LHCN-M2 (cell line): ENCODE data around the gene BLOC1S5. TPM values are rescaled to one million over a fixed set of nuclear protein-coding genes. Genes with fewer than 3 reads are reported as not detected.
A peak's percentile ranks its signal among the peaks of the same experiment; 100 is the strongest.
"Not testable (repeated sequence)": the region's sequence is repeated elsewhere in the genome, so short reads cannot be mapped to it uniquely, and the experiment has no call there.

Source experiments
- DNase-seq: peaks from one replicate; pipeline ENCODE4 v3.0.0-alpha.2; 2012; ENCODE audit warnings: low read depth
- total RNA-seq: library from RNA; depleted of rRNA; stranded (reverse); fragments of >200 nt; gene quantifications from 2 replicates; pipeline ENCODE4 v1.2.3, GENCODE V29; 2014

BLOC1S5 gene
- total RNA-seq, 1 experiment from 2014 or later = 12.4 TPM

DNA sequence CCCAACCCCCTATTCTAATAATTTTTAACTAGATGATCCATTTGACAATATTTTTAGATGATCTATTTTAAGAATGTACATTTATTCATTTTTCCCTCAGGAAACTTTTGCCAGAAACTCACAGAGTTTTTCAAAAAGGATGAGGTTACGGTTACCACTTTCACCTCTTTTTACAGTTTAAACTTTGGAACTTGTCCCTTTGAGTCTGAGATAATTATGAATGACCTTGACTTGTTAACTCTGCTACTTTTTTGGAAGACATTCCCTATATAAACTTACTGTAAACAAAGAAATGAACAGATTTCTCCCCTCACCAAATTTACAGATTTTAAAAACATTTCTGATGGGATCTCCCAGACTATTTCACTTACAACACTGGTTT, 18.4 kb upstream of the BLOC1S5 start:
- no peak for DNase-seq

DNA sequence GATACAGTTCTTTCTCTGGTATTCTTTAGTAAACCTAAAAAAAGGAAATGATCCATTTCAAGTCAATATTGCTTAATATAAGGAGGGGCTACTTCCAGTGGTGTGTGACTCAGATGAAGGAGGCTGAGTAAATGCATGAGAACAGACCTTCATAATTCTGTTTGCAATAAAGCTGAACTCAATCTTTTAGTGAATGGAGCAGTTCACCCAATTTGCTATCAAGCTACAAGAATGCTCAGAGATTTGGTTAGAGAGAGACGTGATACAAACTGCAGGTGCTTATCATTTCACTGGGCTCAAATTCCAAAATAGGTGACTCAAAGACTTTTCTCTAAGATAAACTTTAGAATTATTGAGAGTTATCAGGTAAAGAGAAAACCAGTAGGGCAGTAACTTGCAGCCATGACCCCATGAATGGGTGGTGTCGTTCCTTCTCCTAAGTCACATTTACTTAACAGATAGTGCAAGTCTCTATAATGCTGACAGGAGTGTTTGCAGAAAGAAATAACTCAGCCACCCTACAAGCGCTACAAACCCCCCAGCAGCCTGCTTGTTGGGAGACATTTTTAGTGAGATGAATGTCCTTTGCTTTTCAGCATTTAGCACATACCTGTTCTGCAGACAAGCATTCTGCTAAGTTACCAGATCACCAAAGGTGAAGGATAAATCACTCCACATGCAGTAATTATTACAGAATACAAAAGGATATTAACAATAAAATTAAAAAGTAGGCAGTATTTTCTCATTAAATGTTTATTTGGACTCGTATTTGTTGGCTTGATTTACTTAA, 16.4 kb upstream of the BLOC1S5 start:
- peak; percentile 65 for DNase-seq

DNA sequence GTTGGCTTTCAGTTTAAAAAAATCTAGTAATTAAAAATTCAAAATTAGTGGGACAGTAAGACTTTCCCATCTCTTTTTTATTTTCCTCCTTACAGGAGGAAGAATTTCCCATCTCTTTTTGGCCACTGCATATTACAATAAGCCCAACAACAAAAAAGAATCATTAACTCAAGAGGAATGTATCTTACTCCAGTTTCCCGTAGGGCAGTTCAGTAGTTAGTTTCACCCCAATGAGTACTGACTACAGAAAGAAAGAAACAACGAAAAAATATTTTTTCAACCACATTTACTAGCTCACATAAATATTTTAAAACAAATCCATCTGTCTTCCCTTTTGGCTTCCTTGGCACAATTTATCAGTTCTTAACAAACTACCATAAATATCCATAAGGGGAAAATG, 14.9 kb upstream of the BLOC1S5 start:
- no peak for DNase-seq

DNA sequence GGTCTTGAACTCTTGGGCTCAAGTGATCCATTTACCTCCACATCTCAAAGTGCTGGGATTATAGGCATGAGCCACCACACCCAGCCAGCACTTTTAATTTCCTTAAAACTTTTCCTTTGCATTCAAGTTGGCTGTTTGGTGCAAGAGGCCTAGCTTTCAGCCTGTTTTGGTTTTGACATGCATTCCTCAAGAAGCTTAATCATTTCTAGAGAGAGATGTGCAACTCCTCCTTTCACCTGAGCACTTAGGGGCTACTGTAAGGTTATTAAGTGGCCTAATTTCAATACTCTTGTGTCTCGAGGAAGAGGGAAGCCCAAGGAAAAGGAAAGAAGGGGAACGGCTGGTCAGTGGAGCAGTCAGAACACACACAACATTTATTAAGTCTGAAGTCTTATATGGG, 13.8 kb upstream of the BLOC1S5 start:
- DNase-seq = no peak

DNA sequence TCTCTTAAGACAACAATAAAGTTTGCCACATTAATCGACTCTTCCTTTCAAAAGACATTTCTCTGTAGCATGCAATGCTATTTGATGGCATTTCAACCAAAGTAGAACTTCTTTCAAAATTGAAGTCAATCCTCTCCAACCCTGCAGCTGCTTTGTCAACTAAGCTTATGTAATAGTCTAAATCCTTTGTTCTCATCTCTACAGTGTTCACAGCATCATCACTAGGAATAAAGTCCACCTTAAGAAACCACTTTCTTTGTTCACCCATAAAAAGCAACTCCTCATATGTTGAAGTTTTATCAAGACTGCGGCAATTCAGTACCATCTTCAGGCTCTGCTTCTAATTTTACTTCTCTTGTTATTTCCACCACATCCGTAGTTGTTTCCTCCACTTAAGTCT, 11.5 kb upstream of the BLOC1S5 start:
- no peak for DNase-seq

DNA sequence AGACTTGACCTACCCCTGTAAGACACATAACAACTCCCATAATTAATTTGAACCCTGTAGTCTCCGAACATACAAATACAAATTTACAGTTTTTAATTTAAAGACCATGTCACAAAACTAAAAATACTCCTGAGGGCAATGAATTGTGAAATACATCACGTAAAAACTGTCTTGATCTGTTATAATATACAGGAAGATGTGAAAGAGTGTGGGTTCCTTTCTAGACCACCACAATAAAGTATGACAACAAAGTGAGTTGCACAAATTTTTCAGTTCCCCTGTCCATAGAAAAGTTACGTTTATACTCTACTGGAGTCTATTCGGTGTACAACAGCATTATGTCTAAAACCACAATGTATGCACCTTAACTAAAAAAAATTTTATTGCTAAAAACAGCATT, 11.0 kb upstream of the BLOC1S5 start:
- no peak for DNase-seq

DNA sequence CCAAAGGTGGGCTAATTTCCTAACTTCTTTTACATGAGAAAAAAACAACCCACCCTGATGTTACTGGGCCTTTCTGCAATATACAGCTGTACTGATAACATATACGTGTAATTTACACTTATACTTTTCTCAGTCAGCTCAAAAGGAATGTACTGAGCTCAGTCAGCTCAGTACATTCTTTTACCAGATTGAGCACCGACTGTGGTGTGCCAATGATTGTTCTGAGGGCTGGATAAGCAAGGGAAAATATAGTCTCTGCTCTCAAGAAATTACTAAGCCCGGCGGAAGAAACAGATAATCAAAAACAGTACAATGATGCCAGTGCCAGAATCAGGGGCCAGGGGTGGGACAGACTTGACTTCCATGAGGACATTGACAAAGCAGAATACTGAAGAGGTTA, 10.0 kb upstream of the BLOC1S5 start:
- no peak for DNase-seq

DNA sequence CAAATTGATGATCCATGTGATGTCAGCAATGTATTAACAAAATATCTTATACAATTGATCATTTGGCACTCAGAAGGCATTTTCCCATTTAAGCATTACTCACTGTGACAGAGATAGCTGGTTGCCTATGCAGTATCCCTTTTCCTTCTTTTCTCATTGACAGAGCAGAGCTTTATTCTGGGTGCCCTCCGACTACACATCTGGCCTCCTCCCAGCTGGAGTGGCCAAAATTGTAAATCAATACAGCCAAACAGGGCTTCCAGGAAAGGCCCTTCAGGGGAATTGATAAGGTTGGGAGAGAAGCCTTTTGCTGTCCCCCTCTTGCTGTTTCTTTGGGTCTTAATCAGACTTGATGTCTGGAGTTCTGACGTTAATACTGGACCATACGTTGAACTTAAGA, 9.6 kb upstream of the BLOC1S5 start:
- DNase-seq = no peak

DNA sequence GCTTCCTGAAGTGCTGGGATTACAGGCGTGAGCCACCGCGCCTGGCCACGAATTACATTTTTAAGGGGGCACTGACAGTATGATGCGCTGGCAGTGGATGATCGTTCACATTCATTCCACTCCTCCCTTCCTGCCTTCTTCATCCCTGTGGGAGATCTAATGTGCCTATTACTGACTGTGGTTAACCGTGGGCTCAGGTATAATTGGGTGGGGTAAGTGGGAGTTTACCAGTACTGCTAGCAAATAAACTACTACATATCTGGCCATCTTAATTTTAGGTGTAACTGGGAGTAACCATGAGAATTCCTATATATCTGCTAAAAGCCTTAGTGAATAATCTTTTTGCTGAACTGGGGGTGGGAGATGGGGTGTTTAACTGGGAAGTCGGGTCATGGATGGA, 6.5 kb upstream of the BLOC1S5 start:
- no peak for DNase-seq

DNA sequence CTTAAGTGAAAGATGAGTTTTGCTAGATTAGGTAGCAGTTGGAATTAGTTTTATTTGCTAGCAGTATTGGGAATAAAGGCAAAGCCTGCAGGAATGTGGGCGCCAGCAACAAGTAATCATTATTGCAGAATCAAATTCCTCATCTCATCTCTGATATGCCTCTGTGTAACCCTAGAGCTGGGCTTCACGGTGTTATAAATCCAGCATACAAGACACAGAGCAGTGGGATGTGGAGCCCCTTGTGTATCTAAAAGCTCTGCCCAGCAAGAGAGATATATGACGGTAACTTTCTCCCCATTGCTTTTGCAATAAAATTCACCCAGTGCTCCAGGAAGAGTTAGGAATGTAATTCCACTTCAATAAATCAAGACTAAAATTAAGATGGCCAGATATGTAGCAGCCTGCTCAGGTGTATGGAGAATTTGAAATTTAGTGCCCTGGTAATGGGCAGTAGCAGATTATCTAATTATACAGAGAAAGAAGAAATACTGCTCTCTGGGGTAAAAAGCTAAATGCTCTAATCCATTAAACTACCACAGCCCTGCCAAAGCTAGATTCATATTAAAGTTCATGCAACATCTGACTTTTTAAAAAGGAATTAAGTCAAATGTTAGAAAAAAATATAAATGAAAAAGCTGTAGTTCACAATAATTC, 5.6 kb upstream of the BLOC1S5 start:
- DNase-seq = no peak

DNA sequence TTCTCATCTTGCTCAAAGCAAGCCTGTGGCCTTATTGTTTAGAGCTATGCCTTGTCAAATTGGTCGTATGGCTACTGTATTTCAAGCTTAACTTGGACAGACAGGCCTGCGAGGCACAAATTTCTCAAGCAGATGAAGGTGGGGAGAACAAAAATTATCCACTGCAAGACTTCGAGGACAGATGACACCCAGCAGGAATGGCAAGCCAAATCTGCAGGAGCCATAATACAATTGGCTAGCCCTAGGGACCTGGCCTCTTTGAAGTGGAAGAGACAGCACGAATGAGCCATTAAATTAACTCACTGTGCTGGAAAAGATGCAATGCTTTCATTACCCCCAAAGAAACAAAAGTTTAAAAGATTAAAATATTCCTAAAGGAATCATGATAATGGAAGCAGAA, 5.0 kb upstream of the BLOC1S5 start:
- no peak for DNase-seq

DNA sequence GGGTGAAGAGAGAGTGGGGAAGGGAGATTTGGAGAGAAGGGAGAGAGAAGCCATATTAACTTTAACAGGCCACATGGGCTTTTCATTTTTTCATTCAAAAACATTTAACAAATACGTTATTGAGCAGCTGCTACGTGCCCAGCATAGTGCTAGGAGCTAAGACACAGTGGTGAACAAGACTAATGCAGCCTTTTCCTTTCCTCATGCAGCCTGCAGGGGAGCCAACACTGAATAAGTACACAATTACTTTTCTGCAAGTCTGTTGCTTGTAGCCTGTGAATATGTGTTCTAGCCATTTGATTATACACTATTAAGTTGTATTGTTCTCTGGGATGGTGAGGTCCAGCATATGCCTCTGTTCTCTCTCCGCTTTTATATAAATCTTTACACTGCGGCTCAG, 1.9 kb upstream of the BLOC1S5 start:
- DNase-seq = no peak

DNA sequence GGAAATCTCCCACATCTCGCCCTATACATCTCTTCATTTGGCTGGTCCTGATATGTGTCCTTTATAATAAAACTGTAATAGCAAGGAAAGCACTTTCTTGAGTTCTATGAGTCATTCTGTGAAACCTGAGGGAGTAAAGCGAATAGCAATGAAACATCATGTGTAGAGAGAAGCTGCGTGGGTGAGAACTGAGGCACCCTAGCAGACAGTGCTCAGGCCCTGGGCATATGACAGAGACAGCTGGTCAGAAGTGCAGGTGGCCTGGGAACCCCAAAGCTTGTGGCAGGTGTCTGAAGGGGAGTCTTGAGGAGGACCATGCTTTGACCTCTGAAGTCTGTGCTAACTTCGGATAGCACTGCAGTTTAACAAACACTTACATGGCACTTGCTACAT, 1.3 kb upstream of the BLOC1S5 start:
- DNase-seq = no peak

DNA sequence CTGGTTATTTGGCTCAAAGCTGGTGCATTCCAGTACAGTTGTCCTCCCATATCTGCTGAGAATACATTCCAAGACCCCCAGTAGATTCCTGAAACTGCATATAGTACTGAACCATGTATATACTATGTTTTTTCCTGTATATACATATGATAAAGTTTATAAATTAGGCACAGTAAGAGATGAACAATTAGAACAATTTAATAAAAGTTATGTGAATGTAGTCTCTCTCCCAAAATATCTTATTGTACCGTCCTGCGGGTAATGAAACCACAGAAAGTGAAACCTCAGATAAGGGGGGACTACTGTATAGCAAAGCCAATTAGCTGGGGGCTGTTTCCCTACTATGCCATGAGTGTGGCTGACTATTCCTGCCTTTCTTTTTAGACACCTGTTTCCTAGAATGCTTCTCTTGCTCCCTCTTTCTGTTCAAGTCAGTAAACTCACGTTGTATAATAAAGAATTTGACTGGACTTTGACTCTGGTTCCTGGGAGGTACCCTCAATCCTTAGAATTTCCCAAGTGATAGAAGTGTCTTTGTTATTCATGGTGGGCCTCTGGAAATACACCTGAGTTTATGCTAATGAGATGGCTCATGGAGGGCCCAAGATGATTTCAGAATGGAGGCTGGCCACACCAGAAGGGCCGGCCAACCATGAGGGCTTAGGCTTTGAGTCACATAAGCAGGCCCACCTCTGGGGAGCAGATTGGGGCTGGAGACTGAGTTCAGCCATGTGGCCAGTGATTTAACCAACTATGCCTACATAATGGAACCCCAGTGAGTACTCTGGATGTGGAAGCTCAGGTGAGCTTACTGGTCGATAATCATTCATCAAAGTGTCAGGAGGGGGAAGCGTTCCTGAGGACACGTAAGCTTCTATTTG, 689 bp upstream of the BLOC1S5 start:
- no peak for DNase-seq

DNA sequence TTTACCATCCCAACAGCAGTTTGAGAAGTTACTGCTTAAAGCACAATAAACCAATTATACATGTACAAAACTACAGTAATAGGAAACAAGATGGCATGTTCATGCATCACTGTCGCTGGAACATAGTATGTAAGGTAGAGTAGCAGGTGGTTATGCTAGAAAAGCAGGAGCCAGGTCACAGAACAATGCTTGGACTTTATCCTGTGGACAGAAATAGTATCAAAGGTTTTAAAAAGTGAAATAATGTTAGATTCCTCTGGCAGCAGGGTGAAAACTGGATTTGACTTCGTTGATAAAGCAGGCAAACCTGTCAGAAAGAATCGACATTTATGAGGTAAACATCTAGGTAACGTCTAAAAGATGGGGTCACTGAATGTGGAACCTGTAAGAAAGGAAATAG, 2.5 kb downstream of the BLOC1S5 start:
- DNase-seq = no peak

DNA sequence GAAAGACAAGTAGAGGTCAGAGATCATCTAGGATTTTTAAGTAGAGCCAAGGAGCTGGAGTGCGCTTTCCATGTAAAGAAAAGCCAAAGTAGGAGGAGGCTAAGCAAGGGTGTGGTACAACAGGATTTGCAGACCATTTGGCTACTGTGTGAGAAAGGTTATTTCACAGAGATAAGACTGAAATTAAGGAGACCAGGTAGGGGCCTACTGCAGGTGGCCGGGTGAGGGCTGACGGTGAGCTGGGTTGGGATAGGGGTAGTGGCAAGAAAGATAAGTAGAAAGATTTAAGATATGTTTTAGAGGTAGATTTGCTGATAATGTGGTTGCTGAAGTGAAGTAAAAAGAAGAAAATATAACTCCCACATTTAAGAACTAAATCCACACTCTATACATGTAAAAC, 3.8 kb downstream of the BLOC1S5 start:
- no peak for DNase-seq

DNA sequence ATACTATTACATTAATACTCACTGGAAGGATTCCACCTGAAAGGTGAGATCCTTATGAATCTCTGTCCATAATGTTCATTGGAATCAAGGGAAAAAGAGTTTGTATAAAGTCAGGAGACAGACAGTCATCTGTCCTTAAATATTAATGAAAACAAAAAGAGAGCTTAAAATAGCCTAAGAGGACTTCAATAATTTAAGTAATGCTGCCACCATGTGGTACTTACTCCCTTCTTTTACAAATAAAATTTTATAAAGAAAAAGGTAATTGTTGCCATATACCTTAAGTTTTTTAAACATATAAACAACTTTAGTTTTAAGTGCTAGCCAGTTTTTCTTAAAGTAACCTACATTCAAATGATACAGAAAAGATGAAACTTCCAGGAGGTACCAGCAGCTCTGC, 5.1 kb downstream of the BLOC1S5 start:
- peak; percentile 34 for DNase-seq

DNA sequence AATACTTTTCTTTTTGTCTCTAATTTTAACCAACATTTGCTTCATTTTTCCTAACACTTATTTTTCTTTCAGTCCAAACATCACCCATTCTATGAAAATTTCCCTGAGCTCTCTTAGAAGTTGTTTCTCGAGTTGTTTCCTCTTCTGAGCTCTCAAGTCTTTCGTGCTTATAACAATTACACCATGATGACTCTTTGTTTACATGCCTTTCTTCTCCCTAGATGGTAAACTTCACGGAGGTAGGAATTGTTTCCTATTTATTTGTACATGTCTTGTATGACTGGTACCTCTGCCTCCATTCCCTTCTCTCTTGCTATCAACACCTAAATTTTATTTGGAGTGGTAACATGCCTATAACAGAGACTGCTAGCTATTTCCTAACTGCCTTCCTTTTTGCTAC, 6.4 kb downstream of the BLOC1S5 start:
- DNase-seq = no peak

DNA sequence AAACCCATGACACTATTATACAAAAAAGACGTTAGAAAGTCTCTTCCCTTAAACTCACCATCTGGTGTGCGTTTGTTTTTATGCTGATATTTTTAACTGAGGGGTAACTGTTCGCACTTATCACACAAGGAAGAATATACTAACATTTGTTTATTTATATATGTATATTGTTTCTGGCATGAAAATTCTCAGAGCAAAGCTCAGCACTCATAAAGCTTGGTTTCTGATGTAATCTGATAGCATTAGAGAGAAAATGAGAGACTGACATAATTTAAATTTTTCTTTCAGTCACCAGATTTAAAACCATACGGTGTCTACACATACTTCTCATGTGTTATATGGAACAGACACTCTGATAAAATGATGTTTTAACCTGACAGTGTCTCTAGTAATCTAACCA, 6.9 kb downstream of the BLOC1S5 start:
- no peak for DNase-seq

DNA sequence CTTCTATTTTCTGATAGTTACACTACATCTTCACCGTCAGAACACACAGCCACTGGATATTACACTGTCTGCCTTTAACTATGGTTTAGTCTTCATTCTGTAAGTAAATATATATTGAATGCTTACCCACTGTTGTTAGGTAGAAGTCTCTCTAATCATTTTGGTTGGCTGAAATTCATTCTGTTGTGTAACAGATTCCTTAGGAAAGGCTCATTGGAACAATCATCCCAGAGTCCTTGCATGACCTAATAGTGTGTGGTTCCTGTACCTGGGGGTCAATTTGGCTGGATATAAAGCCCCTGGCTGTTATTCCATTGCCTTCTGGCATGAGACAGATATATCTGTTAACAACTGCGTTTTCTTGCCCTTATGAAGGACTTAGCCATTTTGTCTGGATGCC, 9.9 kb downstream of the BLOC1S5 start:
- DNase-seq = no peak

DNA sequence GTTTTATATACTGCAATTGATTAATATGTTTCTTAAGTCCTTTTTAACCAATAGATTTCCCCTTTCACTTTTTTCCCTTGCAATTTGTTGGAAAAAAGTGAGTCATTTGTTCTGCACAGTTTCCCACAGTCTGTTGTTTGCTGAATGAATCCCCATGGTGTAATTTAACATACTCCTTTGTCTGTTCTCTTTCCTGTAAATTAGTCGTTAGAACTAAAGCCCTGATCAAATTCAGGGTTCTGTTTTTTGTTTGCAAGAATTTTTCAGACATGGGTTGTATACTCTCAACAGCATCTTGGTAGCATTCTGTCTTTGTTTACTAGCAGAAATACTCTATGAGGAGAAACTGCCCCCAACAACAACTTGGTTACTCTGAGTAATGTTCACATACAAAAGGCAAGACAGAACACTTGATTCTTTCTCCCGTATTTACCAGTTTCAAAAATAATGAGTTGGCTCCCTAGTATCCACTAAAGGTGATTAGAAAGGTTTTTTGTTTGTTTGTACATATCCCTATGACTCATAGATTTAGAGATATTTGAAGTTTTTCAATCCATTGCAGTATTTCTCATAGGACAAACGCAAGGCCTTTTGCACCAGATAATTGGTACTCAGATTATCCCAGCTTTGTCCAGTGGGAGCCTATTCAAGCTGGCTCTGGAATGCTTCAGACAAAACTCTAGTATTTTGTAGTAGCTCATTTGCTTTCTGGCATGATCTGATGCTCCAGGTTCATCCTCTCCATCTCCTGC, 16.5 kb downstream of the BLOC1S5 start:
- peak; percentile 78 for DNase-seq

DNA sequence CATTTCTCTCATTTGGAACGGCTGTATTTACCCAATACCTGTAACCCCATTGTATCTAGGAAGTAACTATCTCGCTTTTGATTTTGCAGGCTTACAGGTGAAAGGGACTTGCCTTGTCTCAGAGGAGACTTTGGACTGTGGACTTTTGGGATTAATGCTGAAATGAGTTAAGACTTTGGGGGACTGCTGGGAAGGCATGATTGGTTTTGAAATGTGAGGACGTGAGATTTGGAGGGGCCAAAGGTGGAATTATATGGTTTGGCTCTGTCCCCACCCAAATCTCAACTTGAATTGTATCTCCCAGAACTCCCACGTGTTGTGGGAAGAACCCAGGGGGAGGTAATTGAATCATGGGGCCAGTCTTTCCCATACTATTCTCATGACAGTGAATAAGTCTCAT, 18.4 kb downstream of the BLOC1S5 start:
- not testable (repeated sequence) for DNase-seq
